ENCODE results near the gene HPN.
"Not testable (repeated sequence)": the region's sequence is repeated elsewhere in the genome, so short reads cannot be mapped to it uniquely, and the experiment has no call there.

The HPN gene

GRCh38 chr19:35009424-35010415 is 31.8 kb upstream of the HPN start:
- no peak for DNase-seq (ENCODE audit: low read depth in 2 of 2)

- no peak for DNase-seq (ENCODE audit: low read depth in 2 of 2)
Measured at GRCh38 chr19:35011091-35011689, 30.3 kb upstream of the HPN start.

- DNase-seq (ENCODE audit: low read depth in 2 of 2) = no peak
Measured at GRCh38 chr19:35011737-35012682, 29.5 kb upstream of the HPN start.

- DNase-seq (ENCODE audit: low read depth in 2 of 2) = peak; percentile 65 to 69
Measured at GRCh38 chr19:35013041-35013819, 28.3 kb upstream of the HPN start.

GRCh38 chr19:35013820-35014754 is 27.4 kb upstream of the HPN start:
- peak in 1 of 2 donors; percentile 28 for DNase-seq (ENCODE audit: low read depth in 2 of 2)

- DNase-seq (ENCODE audit: low read depth in 2 of 2) = not testable (repeated sequence)
Measured at GRCh38 chr19:35014774-35015173, 26.7 kb upstream of the HPN start.

GRCh38 chr19:35015270-35015953 is 26.1 kb upstream of the HPN start:
- DNase-seq (ENCODE audit: low read depth in 2 of 2) = no peak

- DNase-seq (ENCODE audit: low read depth in 2 of 2) = no peak
Measured at GRCh38 chr19:35015954-35016351, 25.6 kb upstream of the HPN start.

- DNase-seq (ENCODE audit: low read depth in 2 of 2) = no peak
Measured at GRCh38 chr19:35017507-35017906, 24.0 kb upstream of the HPN start.

- no peak for DNase-seq (ENCODE audit: low read depth in 2 of 2)
Measured at GRCh38 chr19:35018379-35018778, 23.1 kb upstream of the HPN start.

- no peak for DNase-seq (ENCODE audit: low read depth in 2 of 2)
Measured at GRCh38 chr19:35019144-35019543, 22.4 kb upstream of the HPN start.

GRCh38 chr19:35021016-35021415 is 20.5 kb upstream of the HPN start:
- no peak for DNase-seq (ENCODE audit: low read depth in 2 of 2)

GRCh38 chr19:35021596-35021995 is 19.9 kb upstream of the HPN start:
- no peak for DNase-seq (ENCODE audit: low read depth in 2 of 2)

- DNase-seq (ENCODE audit: low read depth in 2 of 2) = no peak
Measured at GRCh38 chr19:35022460-35022859, 19.1 kb upstream of the HPN start.

- DNase-seq (ENCODE audit: low read depth in 2 of 2) = no peak
Measured at GRCh38 chr19:35023428-35023827, 18.1 kb upstream of the HPN start.

- no peak for DNase-seq (ENCODE audit: low read depth in 2 of 2)
Measured at GRCh38 chr19:35024095-35024494, 17.4 kb upstream of the HPN start.

GRCh38 chr19:35025969-35026368 is 15.6 kb upstream of the HPN start:
- DNase-seq (ENCODE audit: low read depth in 2 of 2) = no peak

- no peak for DNase-seq (ENCODE audit: low read depth in 2 of 2)
Measured at GRCh38 chr19:35026418-35026817, 15.1 kb upstream of the HPN start.

- DNase-seq (ENCODE audit: low read depth in 2 of 2) = no peak
Measured at GRCh38 chr19:35027009-35027408, 14.5 kb upstream of the HPN start.
